T-helper 2 cell treated with Interferon-gamma antibody and Interleukin-4, amounts not matched to agents 100 ng/mL and 5 ng/mL, for 36 hours (primary cell): Measurements from ENCODE around the gene LRRC51. TPM values are rescaled to one million over a fixed set of nuclear protein-coding genes. Genes with fewer than 3 reads are reported as not detected.
"Not testable (repeated sequence)": the region's sequence is repeated elsewhere in the genome, so short reads cannot be mapped to it uniquely, and the experiment has no call there.

Experiments
- intact Hi-C: fragments of 100-400 bp; cut with micrococcal nuclease; formaldehyde crosslinking; loops from one replicate; pipeline ENCODE4 v1.15.1; 2023
- total RNA-seq: library from RNA; stranded (reverse); gene quantifications from 2 replicates; pipeline ENCODE4 v1.2.3, GENCODE V29; 2022

Gene LRRC51
- total RNA-seq, 1 donor from 2014 or later, result 7.5 TPM

DNA sequence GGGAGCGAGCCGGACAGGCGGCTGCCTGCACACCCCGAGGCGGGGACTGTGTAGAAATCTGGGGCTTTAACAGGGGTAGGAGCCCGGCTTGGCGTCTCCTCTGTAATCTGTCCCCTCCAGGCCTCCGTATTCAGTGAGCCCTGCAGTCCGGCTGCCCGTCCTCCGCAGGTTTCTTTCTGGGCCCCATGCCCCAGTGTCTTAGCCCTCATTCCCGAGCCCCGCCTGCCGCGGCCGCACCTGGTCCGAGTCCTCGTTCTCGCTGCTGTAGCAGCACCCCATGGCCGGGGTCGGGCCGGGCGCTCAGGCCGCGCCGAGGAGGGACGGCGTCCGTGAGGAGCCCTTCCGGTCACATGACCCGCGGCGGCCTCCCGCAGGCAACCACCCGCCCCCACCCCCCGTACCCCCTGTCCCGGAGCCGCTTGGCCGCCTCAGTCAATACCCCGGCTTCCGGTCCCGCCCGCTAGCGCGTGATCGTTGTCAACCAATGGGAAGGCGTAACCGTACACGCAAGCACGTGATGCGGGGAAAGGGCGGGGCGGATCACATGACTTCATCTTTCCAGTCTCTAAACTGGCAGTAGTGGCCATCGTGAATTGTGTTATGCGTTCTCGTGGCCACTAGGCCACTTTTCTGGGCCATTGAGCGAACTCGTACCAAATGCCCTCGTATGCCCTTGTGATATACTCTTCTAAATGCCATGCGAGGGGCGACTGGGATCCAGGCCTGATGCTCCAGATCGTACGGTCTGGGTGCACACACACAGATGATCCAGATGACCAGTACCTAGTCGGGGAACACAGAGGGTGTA, 22.5 kb downstream of the LRRC51 start, which contains the start of gene LAMTOR1:
TSS of gene LAMTOR1 (minus strand) at position 352 of the 808 bp plus-strand sequence. CDS start at position 279, 73 bp downstream.
- intact Hi-C loops, result loop anchor here (1.0 to 10.0 kb wide), 7 partner anchors 9 to 1682 kb away; partner anchors contain the start of genes ANAPC15, CLPB, LRRC51 and MRPL48

DNA sequence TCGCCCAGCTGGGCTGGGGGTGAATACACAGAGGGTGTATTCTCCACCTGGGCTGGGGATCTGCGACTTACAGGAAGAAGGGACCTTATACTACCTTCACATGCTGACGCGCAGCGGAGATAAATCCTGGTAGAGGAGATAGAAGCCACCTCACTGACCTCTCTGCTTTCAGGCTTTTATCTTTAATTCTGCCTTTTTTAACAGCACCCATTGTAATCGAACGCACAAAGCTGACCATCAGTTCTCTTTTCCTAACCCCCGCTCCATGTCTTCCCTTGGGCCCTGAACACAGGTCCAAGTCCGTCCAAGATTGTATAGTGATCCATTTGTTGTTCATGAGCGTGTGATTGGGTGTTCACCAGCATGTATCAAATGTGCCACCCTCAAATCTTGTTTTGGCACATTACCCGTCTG, 23.1 kb downstream of the LRRC51 start:
- intact Hi-C loops, result loop anchor here (1.0 to 10.0 kb wide), 7 partner anchors 9 to 1681 kb away; partner anchors contain the start of genes ANAPC15, CLPB, LRRC51 and MRPL48

DNA sequence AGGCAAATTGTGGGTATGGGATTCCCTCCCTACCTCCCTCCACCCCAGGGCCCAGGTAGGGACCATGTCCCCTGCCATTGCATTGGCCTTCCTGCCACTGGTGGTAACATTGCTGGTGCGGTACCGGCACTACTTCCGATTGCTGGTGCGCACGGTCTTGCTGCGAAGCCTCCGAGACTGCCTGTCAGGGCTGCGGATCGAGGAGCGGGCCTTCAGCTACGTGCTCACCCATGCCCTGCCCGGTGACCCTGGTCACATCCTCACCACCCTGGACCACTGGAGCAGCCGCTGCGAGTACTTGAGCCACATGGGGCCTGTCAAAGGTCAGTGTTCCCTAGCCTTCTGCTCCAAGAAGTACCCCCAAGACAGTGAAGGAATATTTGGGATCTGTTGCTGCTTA, 25.2 kb downstream of the LRRC51 start, which contains the start of gene TOMT:
TSS of gene TOMT (plus strand) at position 37 of the 400 bp plus-strand sequence. CDS start at position 65, 28 bp downstream.
- intact Hi-C loops, result loop anchor here (10.0 kb wide), 1 partner anchor 1679 kb away; the partner anchor contains the start of gene MRPL48

DNA sequence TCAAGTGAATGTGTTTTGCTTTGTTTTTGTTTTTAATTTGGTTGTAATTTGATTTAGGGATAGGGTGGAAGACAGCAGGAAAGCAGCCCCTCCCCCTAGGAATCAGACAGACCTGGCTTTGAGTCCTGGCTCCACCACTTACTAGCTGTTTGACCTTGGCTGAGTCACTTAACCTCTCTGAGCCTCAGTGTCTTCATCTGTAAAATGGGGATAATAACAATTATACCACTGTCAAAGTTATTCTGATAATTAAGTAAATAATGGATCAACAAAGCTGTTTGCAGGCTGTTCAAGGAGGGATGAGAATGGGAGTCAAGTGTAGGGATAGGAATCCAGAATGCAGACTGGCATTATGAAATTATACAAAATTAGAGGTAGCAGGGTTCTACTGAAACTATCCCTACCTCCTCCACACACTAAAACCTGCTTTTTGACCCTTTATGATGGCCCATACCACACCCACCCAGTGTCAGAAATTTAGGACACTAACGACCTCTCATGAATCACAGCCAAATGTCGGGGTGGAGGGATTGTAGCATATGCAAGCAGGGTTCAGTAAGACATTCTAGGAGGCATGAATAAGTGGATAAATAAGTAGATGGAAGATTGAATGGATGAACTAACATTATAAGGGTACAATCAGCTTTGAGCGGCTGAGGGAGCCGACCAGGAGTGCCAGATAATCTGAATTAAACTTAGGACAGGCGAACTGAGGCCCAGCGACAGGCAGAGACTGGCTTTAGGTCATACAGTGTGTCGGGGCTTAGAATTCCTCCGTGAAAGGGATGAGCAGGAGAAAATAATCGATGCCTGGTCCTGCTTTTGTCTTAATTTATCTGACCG, 30.9 kb downstream of the LRRC51 start:
- intact Hi-C loops, result loop anchor here (1.0 to 2.0 kb wide), 7 partner anchors 8 to 323 kb away; partner anchors contain the start of genes CLPB, LAMTOR1, LRRC51 and NUMA1

DNA sequence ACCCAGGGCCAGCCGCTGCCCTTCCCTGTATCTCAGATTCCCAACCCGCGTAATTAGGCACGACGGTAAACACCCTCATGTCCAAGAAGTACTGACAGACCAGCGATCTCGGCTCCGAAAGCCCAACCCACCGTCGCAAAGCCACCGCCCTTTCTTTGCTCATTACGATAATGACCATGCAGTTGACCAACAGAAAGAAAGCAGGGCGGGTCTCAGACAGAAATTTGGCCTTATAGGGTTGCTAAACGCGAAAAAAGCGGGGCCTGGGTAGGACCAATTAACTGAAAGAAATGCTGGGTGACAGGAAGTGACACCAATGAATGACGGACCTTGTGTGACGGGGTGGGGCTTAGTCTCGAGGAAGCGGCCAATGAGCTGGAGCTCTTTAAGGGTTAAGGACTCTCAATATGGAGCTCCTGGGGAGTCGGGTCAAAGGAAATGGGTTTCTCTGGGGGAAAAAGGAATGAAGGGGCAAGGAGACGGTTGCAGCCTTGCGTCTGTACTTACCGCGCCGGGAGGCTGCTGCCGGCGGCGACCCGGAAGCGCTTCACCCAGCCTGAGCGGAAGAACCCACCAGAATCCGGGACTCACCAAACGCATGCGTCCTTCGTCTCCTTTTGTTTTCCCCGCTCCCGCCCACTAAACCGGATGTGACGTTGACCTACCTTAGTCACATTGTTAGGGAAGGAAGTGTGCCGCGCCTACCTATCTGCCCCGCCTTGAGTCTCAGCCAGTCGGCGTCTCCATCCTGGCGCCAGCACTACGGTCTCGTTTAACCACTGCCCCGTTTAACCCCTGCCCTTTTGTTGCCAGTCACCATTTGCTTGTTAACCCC, 31.7 kb downstream of the LRRC51 start, which contains the start of gene ANAPC15:
TSS of gene ANAPC15 (minus strand) at position 553 of the 835 bp plus-strand sequence. CDS start 1,419 bp downstream, outside the sequence.
- intact Hi-C loops, result loop anchor here (1.0 to 2.0 kb wide), 7 partner anchors 9 to 322 kb away; partner anchors contain the start of genes CLPB, LAMTOR1, LRRC51 and NUMA1

DNA sequence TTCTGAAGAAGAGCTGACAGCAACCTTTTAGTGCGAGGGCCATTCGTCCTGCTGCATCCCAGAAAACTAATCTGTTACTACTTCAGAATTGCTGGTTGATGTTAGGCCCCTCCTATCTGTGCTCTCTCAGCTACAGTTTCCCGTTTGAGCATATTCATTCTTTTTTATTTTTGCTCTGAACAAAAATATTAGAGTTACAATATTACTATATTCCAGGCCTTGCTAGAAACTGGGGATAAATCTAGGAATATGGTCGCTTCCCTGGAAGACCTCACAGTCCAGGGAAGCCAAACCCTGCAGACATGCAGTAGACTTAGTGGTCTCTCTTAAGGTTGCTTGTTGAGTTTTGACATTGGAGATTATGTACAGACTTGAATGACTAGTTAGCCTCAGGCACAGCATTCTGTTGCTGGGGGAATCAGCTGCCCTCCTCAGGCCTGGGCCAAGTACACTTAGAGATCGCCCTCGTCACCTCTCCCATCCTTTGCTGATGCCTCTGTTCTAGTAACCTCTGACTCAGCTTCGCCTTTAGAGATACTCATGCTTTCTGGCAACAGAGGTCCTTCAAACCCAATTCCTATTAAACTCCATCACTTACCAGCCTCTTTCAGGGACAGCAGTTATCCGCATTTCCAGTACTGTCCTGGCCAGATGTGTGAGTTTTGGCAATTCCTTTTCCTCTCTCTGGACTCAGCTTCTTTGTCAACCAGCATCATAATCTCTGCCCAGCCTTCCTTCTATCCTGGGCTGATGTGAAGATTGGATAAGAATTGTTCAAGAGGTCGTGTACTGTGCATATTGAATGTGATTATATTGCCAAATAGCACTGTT, 32.5 kb downstream of the LRRC51 start:
- intact Hi-C loops, result loop anchor here (1.0 to 2.0 kb wide), 7 partner anchors 10 to 321 kb away; partner anchors contain the start of genes CLPB, LAMTOR1, LRRC51 and NUMA1

DNA sequence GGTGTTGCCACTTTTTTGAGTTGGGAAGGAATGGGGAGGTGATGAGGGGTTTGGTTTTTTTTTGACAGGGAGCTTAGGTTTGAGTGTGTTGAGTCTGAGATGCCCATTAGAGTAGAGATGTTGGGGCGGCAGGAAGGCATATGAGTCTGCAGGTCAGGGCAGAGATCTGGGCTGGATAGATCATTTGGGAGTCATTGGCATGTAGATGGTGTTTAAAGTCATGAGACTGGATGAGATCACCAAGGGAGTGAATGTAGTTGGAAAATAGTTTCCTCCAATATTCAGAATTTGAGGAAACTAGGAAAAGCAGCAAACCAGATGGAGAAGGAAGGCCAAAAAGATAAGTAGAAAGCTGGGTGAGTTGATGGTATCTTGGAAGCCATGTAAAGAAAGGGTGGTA, 33.9 kb downstream of the LRRC51 start:
- intact Hi-C loops, result no loop called here

DNA sequence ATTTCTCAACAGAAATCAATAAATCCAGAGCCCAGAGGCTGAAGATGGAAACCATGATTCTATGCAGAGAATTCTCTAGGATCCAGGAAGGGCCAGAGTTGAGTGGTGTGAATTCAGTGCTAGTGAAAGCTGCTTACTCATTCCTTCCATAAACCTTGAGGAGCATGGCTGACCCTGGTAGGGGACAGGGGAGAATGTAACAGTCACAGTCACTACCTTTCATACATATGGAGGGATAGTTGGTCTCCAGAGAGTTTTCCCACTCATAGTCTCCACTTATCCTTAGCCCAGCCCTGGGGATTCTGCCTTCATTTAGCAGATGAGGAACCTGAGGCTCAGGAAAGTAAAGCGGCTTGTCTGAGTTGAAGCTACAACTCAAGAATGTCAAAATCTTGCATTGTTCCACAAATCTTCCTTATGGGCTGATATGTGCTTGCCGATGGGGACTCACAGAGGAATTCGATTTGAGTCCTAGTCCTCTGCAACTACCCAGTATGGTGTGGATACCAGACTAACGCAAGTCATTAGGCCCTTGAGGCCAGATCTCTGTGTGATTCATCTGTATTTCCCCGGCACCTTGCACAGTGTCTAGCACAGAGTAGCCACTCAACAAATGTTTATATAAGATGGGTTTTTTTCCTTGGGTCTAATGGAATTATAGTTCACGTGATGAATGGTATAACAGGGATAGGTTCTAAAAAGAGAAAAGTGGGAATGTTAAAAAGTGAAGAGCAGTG, 35.5 kb downstream of the LRRC51 start:
- intact Hi-C loops, result no loop called here

DNA sequence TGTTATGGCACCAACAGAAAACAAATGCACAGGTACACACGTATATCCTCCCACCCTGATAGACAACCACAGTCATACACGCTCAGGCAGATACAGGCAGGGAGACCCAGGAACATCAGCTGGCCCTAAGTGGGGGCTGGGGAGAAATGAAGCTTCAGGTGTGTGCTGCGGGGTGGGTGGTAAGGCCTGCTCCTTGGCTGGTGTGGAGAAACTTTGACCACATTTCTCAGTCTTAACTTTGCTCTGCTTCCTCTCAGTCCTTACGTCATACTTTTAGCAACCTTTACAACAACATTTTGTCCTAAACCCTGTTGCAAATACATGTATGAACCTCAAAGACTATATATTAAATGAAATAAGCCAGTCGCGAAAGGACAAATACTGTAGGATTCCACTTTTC, 38.5 kb downstream of the LRRC51 start:
- intact Hi-C loops, result no loop called here

DNA sequence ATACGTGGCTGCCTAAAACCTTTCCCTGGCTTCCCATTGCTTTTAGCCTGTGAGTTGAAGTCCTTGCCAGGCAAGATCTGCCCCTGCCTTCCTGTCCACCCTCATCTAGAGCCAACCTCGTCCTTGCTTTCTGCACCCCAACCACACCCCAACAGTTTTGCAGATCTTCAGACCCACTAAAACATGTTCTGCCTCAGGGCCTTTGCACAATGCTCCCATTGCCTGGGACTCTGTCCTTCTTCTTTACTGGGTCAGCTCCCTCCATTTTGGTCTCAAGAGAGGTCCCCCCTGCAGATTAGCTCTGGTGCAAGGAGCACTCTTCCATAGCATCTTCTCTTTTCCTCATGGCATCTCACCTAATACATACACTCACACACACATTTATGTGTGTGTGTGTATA, 40.3 kb downstream of the LRRC51 start:
- intact Hi-C loops, result no loop called here

DNA sequence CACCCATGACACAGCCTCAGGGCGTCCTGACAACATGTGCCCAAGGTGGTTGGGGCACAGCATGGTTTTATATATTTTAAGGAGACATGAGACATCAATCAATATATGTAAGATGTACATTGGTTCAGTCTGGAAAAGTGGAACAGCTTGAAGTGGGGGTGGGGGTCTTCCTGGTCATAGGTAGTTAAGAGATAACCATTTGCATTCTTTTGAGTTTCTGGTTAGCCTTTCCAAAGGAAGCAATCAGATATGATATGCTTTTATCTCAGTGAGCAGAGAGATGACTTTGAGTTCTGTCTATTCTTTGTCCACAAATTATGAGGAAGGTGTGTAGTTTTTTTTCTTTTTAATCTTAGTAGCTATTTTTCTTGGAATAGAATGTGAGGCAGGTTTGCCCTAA, 42.0 kb downstream of the LRRC51 start:
- intact Hi-C loops, result no loop called here

DNA sequence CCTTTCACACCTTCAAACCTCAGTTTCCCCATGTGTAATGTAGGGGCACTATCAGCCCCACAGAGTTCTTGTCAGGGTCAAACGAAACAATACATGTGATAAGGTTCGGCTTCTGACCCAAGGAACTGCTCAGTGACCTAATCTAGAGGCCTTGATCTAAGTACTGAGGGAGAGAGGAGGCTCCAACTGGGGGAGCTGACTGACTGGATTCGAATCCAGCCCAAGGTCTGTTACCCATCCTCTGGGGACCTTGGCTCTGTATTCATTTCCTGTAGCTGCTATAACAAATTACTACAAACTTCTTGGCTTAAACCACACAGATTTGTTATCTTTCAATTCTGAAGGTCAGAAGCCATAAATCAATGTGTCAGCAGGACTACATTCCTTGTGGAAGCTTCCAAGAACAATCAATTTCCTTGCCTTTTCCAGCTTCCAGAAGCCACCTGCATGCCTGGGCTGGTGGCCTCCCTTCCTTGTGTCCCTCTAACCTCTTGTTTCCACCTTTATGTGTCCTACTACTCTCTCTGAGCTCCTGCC, 42.5 kb downstream of the LRRC51 start:
- intact Hi-C loops, result no loop called here

DNA sequence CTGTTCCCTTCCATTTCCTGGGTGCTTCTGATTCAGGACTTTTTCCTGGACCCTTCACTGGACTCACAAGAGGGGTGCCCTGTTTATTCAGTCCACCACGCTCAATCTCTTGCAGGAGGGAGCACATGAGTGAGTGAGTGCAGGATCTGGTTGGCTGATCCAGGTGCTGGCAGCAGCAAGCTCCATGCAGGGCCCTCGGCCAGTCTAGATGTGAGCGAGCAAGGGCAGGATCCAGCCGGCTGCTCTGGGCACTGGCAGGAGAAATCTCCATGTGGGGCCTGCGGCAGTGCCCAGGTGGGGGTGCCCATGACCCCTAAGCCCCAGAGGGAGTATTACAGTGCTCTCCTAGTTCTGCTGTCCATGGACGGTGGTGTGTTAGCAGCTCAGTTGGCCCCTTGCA, 43.4 kb downstream of the LRRC51 start:
- intact Hi-C loops, result no loop called here

DNA sequence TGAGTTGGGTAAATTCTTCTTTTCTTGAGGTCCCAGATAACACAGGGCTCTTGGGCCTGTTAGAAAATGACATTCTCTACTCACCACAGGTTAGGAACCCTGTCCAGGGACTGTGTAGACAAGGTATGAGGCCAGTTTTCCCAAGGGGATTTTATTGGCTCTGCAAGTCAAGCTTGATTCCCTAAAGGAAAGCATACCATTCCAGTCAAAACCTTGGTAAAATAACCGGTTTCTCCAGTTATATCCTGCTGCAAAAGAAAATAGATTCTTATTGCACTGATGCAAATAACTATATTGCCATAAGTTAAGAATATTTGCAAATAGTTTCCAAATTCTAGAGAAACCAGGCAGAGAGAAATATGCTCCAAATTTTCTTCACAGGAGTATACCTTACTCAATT, 45.3 kb downstream of the LRRC51 start:
- intact Hi-C loops, result no loop called here

DNA sequence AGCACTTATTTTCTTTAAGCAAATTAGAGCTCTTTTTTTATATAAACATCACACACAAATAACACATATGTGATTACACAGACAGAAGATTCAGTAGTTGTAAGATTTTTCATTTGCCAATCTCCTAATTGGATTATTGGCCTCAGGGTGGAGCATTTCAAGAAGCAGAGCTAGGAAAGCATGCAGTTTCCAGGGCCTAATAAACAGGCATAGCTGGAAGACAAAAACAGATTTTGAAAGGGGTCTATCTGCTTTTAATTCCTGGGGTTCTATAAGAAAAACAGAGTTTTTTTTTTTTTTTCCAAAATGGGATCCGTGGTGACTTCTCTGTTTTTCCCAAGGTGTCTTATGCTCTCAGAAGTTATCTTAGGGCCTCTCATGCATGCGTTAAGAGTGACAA, 47.3 kb downstream of the LRRC51 start:
- intact Hi-C loops, result no loop called here

DNA sequence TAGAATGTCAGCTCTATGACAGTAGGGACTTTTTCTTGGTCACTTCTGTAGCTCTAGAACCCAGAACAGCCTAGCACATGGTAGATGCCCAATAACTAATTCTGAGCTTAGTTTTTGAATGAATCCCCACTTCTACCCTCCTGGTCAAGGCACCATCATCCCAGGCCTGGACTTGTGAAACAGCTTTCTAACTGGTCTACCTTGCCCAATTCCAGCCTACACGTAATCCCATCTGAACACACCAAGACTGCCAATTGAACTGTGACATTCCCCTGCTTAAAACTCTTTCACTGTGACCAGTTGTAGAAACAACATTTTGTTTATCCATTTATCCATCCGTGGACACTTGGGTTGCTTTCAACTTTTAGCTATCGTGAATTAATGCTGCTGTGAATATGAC, 48.7 kb downstream of the LRRC51 start:
- intact Hi-C loops, result no loop called here

DNA sequence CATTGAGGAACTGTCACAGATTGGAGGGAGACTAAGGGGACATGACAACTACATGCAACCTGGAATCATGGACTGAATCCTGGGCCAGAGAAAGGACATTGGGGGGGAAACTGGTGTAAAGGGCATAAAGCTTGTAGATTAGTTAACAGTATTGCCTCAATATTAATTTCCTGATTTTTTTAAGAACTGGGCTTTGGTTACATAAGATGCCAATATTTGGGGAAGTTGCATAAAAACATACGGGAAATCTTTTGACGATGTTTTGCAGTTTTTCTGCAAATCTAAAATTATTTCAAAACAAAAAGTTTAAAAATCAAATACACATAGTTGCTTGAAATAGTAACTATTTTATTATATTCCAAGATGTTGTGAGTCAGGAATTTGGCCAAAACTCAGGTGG, 52.0 kb downstream of the LRRC51 start:
- intact Hi-C loops, result no loop called here

DNA sequence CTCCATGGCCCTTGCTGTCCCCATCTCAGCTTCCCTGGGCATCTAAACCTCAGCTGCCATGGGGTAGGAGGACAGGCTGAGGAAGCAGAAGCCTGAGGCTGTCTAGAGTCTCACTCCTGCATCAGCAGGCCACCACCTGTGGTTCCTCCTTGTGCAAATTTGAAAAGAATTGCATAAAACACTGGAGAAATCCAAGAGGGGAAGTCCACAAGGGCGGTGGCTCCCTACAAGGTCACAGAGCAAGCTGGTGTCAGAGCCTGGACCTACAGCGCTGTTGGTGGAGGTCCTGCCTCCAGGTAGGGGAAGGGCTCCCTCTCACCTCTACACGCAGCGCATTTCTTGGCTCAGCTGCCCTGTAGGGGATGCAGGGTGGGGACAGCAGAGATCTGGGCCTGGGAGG, 54.8 kb downstream of the LRRC51 start, which contains the start of gene FOLR3:
TSS of gene FOLR3 (plus strand) at position 253 of the 400 bp plus-strand sequence. CDS start 228 bp downstream, outside the sequence.
- intact Hi-C loops, result not testable (repeated sequence)
